ENCODE measurements around the gene LMBR1. TPM values are rescaled to one million over a fixed set of nuclear protein-coding genes. Genes with fewer than 3 reads are reported as not detected.

LMBR1 gene
- polyA plus RNA-seq, 1 donor from 2014 or later = 68.9 TPM

DNA sequence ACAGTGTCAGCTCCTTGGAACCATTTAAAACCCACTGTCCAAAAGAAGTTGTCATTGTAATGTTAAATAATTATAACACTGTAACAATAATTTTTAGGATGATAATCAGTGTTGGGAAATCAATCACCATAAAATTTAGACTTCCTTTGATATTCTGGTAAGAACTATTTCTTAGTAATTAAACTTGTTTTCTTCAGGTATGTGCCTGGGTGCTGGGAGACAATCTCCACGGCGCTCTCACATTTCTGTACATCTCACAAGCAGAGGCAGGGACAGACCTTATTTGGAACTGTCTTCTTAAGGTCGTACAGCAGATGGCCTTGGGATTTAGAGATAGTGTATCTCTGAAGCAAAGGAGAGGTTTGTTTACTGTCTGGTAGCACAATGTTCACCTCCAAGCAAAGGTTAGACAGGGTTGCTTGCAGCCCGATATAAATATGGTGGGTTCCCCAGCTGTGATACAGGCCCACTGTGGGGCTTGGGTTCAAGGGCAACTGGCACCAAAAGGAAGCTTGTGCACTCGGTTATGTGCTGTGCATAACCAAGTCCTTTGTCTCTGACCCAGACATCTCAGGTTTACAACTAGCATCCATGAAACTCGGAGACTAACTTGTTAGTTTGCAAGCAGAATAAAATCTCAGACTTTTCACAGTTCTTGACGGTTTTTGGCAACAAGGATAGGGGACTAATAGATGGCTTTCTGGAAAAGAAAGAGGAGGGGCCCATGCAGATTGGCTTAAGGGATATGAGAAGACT is 126.9 kb downstream of the LMBR1 start:
- H4K20me1 ChIP-seq (ENCODE audit: insufficient read depth) = no peaks in the 10 kb centered on the region
- no peak overlapping the region for H2AFZ ChIP-seq (ENCODE audit: low read depth, low read length)
- H3K27me3 ChIP-seq (ENCODE audit: insufficient read depth, low read depth, low read length) = no peaks in the 10 kb centered on the region
- H3K36me3 ChIP-seq (ENCODE audit: insufficient read depth, low read length) = no peaks in the 10 kb centered on the region
- TF ChIP-seq EZH2 (IDR thresholded peaks at IDR 0.05; ENCODE audit: borderline replicate concordance, insufficient read depth, low read length, poor library complexity, severe bottlenecking) (no peak), POLR2AphosphoS5 (IDR thresholded peaks at IDR 0.05) (no peak), SMC3 (conservative IDR thresholded peaks at IDR 0.05; ENCODE audit: poor library complexity) (no peak), RAD21 (conservative IDR thresholded peaks at IDR 0.05) (no peak), TAF1 (IDR thresholded peaks at IDR 0.05; ENCODE audit: low read depth) (no peak), EP300 (conservative IDR thresholded peaks at IDR 0.05; ENCODE audit: poor library complexity, severe bottlenecking) (no peak), MXI1 (conservative IDR thresholded peaks at IDR 0.05; ENCODE audit: poor library complexity, severe bottlenecking) (no peak)
- TF ChIP-seq, protein P1, sequence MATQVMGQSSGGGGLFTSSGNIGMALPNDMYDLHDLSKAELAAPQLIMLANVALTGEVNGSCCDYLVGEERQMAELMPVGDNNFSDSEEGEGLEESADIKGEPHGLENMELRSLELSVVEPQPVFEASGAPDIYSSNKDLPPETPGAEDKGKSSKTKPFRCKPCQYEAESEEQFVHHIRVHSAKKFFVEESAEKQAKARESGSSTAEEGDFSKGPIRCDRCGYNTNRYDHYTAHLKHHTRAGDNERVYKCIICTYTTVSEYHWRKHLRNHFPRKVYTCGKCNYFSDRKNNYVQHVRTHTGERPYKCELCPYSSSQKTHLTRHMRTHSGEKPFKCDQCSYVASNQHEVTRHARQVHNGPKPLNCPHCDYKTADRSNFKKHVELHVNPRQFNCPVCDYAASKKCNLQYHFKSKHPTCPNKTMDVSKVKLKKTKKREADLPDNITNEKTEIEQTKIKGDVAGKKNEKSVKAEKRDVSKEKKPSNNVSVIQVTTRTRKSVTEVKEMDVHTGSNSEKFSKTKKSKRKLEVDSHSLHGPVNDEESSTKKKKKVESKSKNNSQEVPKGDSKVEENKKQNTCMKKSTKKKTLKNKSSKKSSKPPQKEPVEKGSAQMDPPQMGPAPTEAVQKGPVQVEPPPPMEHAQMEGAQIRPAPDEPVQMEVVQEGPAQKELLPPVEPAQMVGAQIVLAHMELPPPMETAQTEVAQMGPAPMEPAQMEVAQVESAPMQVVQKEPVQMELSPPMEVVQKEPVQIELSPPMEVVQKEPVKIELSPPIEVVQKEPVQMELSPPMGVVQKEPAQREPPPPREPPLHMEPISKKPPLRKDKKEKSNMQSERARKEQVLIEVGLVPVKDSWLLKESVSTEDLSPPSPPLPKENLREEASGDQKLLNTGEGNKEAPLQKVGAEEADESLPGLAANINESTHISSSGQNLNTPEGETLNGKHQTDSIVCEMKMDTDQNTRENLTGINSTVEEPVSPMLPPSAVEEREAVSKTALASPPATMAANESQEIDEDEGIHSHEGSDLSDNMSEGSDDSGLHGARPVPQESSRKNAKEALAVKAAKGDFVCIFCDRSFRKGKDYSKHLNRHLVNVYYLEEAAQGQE (IDR thresholded peaks at IDR 0.05; ENCODE audit: borderline replicate concordance) = no peak
- TF ChIP-seq, protein P2, sequence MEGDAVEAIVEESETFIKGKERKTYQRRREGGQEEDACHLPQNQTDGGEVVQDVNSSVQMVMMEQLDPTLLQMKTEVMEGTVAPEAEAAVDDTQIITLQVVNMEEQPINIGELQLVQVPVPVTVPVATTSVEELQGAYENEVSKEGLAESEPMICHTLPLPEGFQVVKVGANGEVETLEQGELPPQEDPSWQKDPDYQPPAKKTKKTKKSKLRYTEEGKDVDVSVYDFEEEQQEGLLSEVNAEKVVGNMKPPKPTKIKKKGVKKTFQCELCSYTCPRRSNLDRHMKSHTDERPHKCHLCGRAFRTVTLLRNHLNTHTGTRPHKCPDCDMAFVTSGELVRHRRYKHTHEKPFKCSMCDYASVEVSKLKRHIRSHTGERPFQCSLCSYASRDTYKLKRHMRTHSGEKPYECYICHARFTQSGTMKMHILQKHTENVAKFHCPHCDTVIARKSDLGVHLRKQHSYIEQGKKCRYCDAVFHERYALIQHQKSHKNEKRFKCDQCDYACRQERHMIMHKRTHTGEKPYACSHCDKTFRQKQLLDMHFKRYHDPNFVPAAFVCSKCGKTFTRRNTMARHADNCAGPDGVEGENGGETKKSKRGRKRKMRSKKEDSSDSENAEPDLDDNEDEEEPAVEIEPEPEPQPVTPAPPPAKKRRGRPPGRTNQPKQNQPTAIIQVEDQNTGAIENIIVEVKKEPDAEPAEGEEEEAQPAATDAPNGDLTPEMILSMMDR (IDR thresholded peaks at IDR 0.05; ENCODE audit: poor library complexity, severe bottlenecking) = no peak
- H3K9me3 ChIP-seq (ENCODE audit: low read length) = no peaks in the 10 kb centered on the region
- no peak overlapping the region for H3K9ac ChIP-seq (ENCODE audit: low read length)
- no peaks in the 10 kb centered on the region for H3F3A ChIP-seq (ENCODE audit: insufficient read depth, low read length, poor library complexity, severe bottlenecking)
- no peaks in the 10 kb centered on the region for H3K79me2 ChIP-seq (replicated peaks; ENCODE audit: insufficient read depth, low read length)
- H3K27ac ChIP-seq (ENCODE audit: low read length) = no peak overlapping the region
- no peak overlapping the region for H3K4me3 ChIP-seq (ENCODE audit: low read length)
- no peak overlapping the region for H3K4me2 ChIP-seq (ENCODE audit: low read length)
- H3K9me2 ChIP-seq (ENCODE audit: insufficient read depth, low read length) = no peaks in the 10 kb centered on the region

- H3K79me2 ChIP-seq (replicated peaks; ENCODE audit: insufficient read depth, low read length) = no peaks in the 10 kb centered on the region
- H2AFZ ChIP-seq (ENCODE audit: low read depth, low read length) = no peak overlapping the region
- no peak overlapping the region for H3K4me2 ChIP-seq (ENCODE audit: low read length)
- H3K27me3 ChIP-seq (ENCODE audit: insufficient read depth, low read depth, low read length) = no peaks in the 10 kb centered on the region
- no peak overlapping the region for H3K27ac ChIP-seq (ENCODE audit: low read length)
- no peaks in the 10 kb centered on the region for H3K9me3 ChIP-seq (ENCODE audit: low read length)
- no peaks in the 10 kb centered on the region for H4K20me1 ChIP-seq (ENCODE audit: insufficient read depth)
- H3K9ac ChIP-seq (ENCODE audit: low read length) = no peak overlapping the region
- H3K9me2 ChIP-seq (ENCODE audit: insufficient read depth, low read length) = no peaks in the 10 kb centered on the region
- H3K36me3 ChIP-seq (ENCODE audit: insufficient read depth, low read length) = no peaks in the 10 kb centered on the region
- TF ChIP-seq EP300 (conservative IDR thresholded peaks at IDR 0.05; ENCODE audit: poor library complexity, severe bottlenecking) (no peak), RAD21 (conservative IDR thresholded peaks at IDR 0.05) (no peak), EZH2 (IDR thresholded peaks at IDR 0.05; ENCODE audit: borderline replicate concordance, insufficient read depth, low read length, poor library complexity, severe bottlenecking) (no peak), SMC3 (conservative IDR thresholded peaks at IDR 0.05; ENCODE audit: poor library complexity) (no peak), TAF1 (IDR thresholded peaks at IDR 0.05; ENCODE audit: low read depth) (no peak), MXI1 (conservative IDR thresholded peaks at IDR 0.05; ENCODE audit: poor library complexity, severe bottlenecking) (no peak), POLR2AphosphoS5 (IDR thresholded peaks at IDR 0.05) (no peak)
- TF ChIP-seq, protein P1 (IDR thresholded peaks at IDR 0.05; ENCODE audit: borderline replicate concordance) = no peak
- TF ChIP-seq, protein P2 (IDR thresholded peaks at IDR 0.05; ENCODE audit: poor library complexity, severe bottlenecking) = no peak
- H3K4me3 ChIP-seq (ENCODE audit: low read length) = no peak overlapping the region
- H3F3A ChIP-seq (ENCODE audit: insufficient read depth, low read length, poor library complexity, severe bottlenecking) = no peaks in the 10 kb centered on the region
Observed at GRCh38 chr7:156764766-156765165, 128.2 kb downstream of the LMBR1 start.
